ENCODE results near the gene VANGL1. TPM values are rescaled to one million over a fixed set of nuclear protein-coding genes. Genes with fewer than 3 reads are reported as not detected.

Gene VANGL1
- total and polyA plus RNA-seq, 2 of the 8 experiments (the other 6 are each of a cell fraction or from before 2014, with no cell fraction given), result 9.4 to 13.4 TPM

DNA sequence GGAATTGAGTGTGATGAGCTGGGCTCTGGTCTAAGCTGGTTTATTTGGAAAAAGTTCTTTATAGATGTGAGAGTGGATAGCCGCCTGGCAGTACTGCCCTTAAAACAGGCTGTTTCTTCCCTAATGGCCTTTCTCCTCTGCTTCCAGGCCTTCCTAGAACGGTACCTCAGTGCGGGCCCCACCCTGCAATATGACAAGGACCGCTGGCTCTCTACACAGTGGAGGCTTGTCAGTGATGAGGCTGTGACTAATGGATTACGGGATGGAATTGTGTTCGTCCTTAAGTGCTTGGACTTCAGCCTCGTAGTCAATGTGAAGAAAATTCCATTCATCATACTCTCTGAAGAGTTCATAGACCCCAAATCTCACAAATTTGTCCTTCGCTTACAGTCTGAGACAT, 49.2 kb downstream of the VANGL1 start (continued):
- TF ChIP-seq, protein P1, sequence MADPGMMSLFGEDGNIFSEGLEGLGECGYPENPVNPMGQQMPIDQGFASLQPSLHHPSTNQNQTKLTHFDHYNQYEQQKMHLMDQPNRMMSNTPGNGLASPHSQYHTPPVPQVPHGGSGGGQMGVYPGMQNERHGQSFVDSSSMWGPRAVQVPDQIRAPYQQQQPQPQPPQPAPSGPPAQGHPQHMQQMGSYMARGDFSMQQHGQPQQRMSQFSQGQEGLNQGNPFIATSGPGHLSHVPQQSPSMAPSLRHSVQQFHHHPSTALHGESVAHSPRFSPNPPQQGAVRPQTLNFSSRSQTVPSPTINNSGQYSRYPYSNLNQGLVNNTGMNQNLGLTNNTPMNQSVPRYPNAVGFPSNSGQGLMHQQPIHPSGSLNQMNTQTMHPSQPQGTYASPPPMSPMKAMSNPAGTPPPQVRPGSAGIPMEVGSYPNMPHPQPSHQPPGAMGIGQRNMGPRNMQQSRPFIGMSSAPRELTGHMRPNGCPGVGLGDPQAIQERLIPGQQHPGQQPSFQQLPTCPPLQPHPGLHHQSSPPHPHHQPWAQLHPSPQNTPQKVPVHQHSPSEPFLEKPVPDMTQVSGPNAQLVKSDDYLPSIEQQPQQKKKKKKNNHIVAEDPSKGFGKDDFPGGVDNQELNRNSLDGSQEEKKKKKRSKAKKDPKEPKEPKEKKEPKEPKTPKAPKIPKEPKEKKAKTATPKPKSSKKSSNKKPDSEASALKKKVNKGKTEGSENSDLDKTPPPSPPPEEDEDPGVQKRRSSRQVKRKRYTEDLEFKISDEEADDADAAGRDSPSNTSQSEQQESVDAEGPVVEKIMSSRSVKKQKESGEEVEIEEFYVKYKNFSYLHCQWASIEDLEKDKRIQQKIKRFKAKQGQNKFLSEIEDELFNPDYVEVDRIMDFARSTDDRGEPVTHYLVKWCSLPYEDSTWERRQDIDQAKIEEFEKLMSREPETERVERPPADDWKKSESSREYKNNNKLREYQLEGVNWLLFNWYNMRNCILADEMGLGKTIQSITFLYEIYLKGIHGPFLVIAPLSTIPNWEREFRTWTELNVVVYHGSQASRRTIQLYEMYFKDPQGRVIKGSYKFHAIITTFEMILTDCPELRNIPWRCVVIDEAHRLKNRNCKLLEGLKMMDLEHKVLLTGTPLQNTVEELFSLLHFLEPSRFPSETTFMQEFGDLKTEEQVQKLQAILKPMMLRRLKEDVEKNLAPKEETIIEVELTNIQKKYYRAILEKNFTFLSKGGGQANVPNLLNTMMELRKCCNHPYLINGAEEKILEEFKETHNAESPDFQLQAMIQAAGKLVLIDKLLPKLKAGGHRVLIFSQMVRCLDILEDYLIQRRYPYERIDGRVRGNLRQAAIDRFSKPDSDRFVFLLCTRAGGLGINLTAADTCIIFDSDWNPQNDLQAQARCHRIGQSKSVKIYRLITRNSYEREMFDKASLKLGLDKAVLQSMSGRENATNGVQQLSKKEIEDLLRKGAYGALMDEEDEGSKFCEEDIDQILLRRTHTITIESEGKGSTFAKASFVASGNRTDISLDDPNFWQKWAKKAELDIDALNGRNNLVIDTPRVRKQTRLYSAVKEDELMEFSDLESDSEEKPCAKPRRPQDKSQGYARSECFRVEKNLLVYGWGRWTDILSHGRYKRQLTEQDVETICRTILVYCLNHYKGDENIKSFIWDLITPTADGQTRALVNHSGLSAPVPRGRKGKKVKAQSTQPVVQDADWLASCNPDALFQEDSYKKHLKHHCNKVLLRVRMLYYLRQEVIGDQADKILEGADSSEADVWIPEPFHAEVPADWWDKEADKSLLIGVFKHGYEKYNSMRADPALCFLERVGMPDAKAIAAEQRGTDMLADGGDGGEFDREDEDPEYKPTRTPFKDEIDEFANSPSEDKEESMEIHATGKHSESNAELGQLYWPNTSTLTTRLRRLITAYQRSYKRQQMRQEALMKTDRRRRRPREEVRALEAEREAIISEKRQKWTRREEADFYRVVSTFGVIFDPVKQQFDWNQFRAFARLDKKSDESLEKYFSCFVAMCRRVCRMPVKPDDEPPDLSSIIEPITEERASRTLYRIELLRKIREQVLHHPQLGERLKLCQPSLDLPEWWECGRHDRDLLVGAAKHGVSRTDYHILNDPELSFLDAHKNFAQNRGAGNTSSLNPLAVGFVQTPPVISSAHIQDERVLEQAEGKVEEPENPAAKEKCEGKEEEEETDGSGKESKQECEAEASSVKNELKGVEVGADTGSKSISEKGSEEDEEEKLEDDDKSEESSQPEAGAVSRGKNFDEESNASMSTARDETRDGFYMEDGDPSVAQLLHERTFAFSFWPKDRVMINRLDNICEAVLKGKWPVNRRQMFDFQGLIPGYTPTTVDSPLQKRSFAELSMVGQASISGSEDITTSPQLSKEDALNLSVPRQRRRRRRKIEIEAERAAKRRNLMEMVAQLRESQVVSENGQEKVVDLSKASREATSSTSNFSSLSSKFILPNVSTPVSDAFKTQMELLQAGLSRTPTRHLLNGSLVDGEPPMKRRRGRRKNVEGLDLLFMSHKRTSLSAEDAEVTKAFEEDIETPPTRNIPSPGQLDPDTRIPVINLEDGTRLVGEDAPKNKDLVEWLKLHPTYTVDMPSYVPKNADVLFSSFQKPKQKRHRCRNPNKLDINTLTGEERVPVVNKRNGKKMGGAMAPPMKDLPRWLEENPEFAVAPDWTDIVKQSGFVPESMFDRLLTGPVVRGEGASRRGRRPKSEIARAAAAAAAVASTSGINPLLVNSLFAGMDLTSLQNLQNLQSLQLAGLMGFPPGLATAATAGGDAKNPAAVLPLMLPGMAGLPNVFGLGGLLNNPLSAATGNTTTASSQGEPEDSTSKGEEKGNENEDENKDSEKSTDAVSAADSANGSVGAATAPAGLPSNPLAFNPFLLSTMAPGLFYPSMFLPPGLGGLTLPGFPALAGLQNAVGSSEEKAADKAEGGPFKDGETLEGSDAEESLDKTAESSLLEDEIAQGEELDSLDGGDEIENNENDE (IDR thresholded peaks at IDR 0.05; ENCODE audit: insufficient replicate concordance, low read length), result no peak
- TF ChIP-seq RAD21 (IDR thresholded peaks at IDR 0.05 in 1 of 2, conservative IDR thresholded peaks at IDR 0.05 in 1 of 2; ENCODE audit: low read depth in 2 of 2, low read length in 2 of 2) (no peak), ATF2 (IDR thresholded peaks at IDR 0.05; ENCODE audit: low read length) (no peak), CBX8 (IDR thresholded peaks at IDR 0.05; ENCODE audit: borderline replicate concordance, low read depth, low read length) (no peak), RBBP5 (IDR thresholded peaks at IDR 0.05; ENCODE audit: borderline replicate concordance, low read depth, low read length) (no peak), SUZ12 (IDR thresholded peaks at IDR 0.05; ENCODE audit: low read length) (no peak), EZH2 (IDR thresholded peaks at IDR 0.05; ENCODE audit: low read depth, low read length, severe bottlenecking) (no peak), POLR2AphosphoS5 (IDR thresholded peaks at IDR 0.05; ENCODE audit: low read depth, low read length) (no peak), ASH2L (IDR thresholded peaks at IDR 0.05; ENCODE audit: low read length) (no peak), JUN (IDR thresholded peaks at IDR 0.05; ENCODE audit: low read depth, low read length) (no peak)

All from H1 (cell line).